Progenitor cell of endocrine pancreas (in vitro differentiated cells): Measurements from ENCODE around the gene NUFIP2. TPM values are rescaled to one million over a fixed set of nuclear protein-coding genes. Genes with fewer than 3 reads are reported as not detected.

Experiments used
- DNase-seq: peaks from one replicate; pipeline ENCODE4 v3.0.0; 2021; ENCODE audit warnings: low spot score; ENCODE audit not compliant: unreplicated experiment
- H3K27ac Mint-ChIP-seq: 2 replicates; pipeline ENCODE4 v1.8.0; 2021; ENCODE audit warnings: mild to moderate bottlenecking, moderate library complexity, mixed read lengths
- H3K27me3 Mint-ChIP-seq: 2 replicates; pipeline ENCODE4 v1.8.0; 2021; ENCODE audit warnings: mixed read lengths
- H3K36me3 Mint-ChIP-seq: 2 replicates; pipeline ENCODE4 v1.8.0; 2022; ENCODE audit warnings: mixed read lengths; ENCODE audit not compliant: insufficient read depth
- H3K4me1 Mint-ChIP-seq: 2 replicates; pipeline ENCODE4 v1.8.0; 2021; ENCODE audit warnings: low read depth, mixed read lengths
- H3K4me3 Mint-ChIP-seq: 2 replicates; pipeline ENCODE4 v1.8.0; 2021; ENCODE audit warnings: low read depth, mild to moderate bottlenecking, moderate library complexity, mixed read lengths
- H3K9me3 Mint-ChIP-seq: 2 replicates; pipeline ENCODE4 v1.8.0; 2021; ENCODE audit warnings: low read depth, mixed read lengths
- CTCF ChIP-seq: fragments of 200-600 bp; sonication (generic); IDR thresholded peaks from one replicate; pipeline ENCODE4 v1.5.0; 2021; ENCODE audit warnings: antibody characterized with exemption, mild to moderate bottlenecking; ENCODE audit not compliant: unreplicated experiment
- total RNA-seq: library from RNA; stranded (reverse); gene quantifications from 2 replicates; pipeline ENCODE4 v1.2.1, GENCODE V29; 2021

The NUFIP2 gene
- total RNA-seq, 1 donor from 2014 or later, result 50.8 TPM

- Mint-ChIP-seq H3K36me3 (peaks cover 14% of the 10 kb centered on the region), H3K4me3 (peak overlapping the region; percentile 88), H3K27me3 (no peaks in the 10 kb centered on the region), H3K4me1 (peaks cover 29% of the 10 kb centered on the region), H3K9me3 (no peaks in the 10 kb centered on the region), H3K27ac (peak overlapping the region; percentile 78)
- DNase-seq, result no peak
- TF ChIP-seq CTCF, result peak; percentile 72
Measured at GRCh38 chr17:29291163-29291752, 2.7 kb downstream of the NUFIP2 start.

GRCh38 chr17:29289852-29290251 lies 4.1 kb downstream of the NUFIP2 start:
- Mint-ChIP-seq H3K27me3 (no peaks in the 10 kb centered on the region), H3K4me1 (peaks cover 26% of the 10 kb centered on the region), H3K4me3 (peak overlapping the region; percentile 19), H3K9me3 (no peaks in the 10 kb centered on the region), H3K36me3 (peaks cover 17% of the 10 kb centered on the region), H3K27ac (peak overlapping the region; percentile 67)
- TF ChIP-seq CTCF, result no peak
- no peak for DNase-seq

DNA sequence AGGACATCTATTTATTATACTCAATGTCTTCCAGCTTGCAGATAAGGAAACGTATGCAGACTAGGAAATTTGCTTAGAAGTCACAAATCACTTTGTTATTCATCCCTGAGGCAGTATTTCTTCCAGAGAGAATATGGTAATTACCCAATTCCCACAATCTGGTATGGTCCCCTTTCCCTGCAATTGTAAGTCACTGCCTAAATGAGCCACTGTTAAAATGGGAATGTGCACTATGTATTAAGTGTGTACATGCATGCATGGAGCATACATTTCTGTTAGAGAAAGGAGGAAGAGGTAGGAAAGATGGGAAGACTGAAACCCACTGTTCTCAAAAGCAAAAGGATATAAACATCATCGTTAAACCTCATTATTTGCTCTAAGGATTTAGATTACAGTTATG lies 10.0 kb downstream of the NUFIP2 start:
- Mint-ChIP-seq H3K27me3 (no peaks in the 10 kb centered on the region), H3K9me3 (no peaks in the 10 kb centered on the region)

DNA sequence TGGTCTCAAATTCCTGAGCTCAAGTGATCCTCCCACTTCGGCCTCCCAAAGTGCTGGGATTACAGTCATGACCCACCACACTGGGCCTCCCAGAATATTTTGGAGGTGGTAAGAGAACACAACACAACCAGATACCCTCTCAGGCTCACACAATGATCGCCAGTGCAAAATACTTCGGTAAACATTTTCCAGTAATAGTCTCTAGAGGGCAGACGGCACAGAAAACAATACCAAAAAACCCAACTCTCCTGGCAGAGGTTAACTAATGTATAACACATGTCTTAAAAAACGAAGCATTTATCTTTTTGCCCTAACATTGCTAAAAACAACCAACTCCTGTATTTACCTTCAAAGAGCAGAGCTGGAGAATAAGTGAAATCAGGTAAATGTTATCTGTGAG lies 10.5 kb downstream of the NUFIP2 start:
- Mint-ChIP-seq H3K4me3 (no peak overlapping the region), H3K27ac (no peak overlapping the region)
- no peak for DNase-seq

More for the DNA sequence above, 10.0 kb downstream of the NUFIP2 start:
- Mint-ChIP-seq H3K4me1 (peaks cover 6% of the 10 kb centered on the region), H3K4me3 (no peak overlapping the region), H3K27ac (no peak overlapping the region), H3K36me3 (peaks cover 42% of the 10 kb centered on the region)
- no peak for TF ChIP-seq CTCF
- DNase-seq, result no peak

DNA sequence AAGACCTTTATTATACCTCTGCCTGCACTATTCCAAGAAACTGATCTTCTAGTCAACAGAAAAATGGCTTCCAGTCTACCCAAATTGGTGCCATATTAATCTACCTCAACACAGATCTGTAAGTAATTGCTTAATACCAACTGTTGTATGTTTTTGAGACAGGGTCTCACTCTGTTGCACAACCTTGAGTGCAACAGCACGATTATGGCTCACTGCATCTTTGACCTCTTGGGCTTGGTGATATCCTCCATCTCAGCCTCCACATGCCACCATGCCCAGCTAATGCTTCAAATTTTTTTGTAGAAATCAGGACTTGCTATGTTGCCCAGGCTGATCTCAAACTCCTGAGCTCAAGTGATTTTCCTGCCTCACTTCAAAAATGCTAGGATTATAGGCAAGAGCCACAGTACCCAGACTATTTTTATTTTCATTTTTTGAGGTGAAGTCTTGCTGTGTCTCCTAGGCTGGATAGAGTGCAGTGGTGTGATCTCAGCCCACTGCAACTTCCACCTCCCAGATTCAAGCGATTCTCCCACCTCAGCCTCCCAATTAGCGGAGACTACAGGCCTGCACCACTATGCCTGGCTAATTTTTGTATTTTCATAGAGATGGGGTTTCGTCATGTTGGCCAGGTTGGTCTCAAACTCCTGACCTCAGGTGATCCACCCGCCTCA lies 14.4 kb downstream of the NUFIP2 start:
- Mint-ChIP-seq H3K4me1 (peaks cover 17% of the 10 kb centered on the region), H3K27me3 (no peaks in the 10 kb centered on the region), H3K9me3 (no peaks in the 10 kb centered on the region), H3K36me3 (peaks cover 46% of the 10 kb centered on the region), H3K27ac (no peak overlapping the region), H3K4me3 (no peak overlapping the region)
- TF ChIP-seq CTCF, result no peak
- no peak for DNase-seq

More for the DNA sequence above, 10.5 kb downstream of the NUFIP2 start:
- Mint-ChIP-seq H3K4me1 (peaks cover 3% of the 10 kb centered on the region), H3K9me3 (no peaks in the 10 kb centered on the region), H3K27me3 (no peaks in the 10 kb centered on the region), H3K36me3 (peaks cover 43% of the 10 kb centered on the region)
- TF ChIP-seq CTCF, result peak; percentile 13
